KOPT-K1 (cell line): ENCODE measurements around the gene ADRB2.

Experiments
- H3K27ac ChIP-seq: fragments of 200-600 bp; sonication (generic); 2 replicates; pipeline ENCODE4 v1.5.1; 2016; ENCODE audit warnings: antibody characterized with exemption, mild to moderate bottlenecking, low read depth, low read length; ENCODE audit not compliant: poor library complexity, severe bottlenecking
- H3K36me3 ChIP-seq: fragments of 200-600 bp; sonication (generic); 2 replicates; pipeline ENCODE4 v1.5.1; 2017; ENCODE audit warnings: antibody characterized with exemption, mild to moderate bottlenecking, low read length, moderate library complexity; ENCODE audit not compliant: insufficient read depth
- H3K9me3 ChIP-seq: fragments of 200-600 bp; sonication (generic); 2 replicates; pipeline ENCODE4 v1.5.1; 2017; ENCODE audit warnings: antibody characterized with exemption, low read length, mild to moderate bottlenecking; ENCODE audit not compliant: insufficient read depth, poor library complexity, severe bottlenecking

The ADRB2 gene

DNA sequence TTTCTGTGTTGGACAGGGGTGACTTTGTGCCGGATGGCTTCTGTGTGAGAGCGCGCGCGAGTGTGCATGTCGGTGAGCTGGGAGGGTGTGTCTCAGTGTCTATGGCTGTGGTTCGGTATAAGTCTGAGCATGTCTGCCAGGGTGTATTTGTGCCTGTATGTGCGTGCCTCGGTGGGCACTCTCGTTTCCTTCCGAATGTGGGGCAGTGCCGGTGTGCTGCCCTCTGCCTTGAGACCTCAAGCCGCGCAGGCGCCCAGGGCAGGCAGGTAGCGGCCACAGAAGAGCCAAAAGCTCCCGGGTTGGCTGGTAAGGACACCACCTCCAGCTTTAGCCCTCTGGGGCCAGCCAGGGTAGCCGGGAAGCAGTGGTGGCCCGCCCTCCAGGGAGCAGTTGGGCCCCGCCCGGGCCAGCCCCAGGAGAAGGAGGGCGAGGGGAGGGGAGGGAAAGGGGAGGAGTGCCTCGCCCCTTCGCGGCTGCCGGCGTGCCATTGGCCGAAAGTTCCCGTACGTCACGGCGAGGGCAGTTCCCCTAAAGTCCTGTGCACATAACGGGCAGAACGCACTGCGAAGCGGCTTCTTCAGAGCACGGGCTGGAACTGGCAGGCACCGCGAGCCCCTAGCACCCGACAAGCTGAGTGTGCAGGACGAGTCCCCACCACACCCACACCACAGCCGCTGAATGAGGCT lies at the start of gene ADRB2:
TSS of gene ADRB2 (plus strand) at position 559 of the 686 bp plus-strand sequence. CDS start 221 bp downstream, outside the sequence.
- H3K9me3 ChIP-seq, result peaks cover 3% of the 10 kb centered on the region
- no peak within 1 kb of the TSS for H3K27ac ChIP-seq
- no peaks in the 10 kb centered on the region for H3K36me3 ChIP-seq

DNA sequence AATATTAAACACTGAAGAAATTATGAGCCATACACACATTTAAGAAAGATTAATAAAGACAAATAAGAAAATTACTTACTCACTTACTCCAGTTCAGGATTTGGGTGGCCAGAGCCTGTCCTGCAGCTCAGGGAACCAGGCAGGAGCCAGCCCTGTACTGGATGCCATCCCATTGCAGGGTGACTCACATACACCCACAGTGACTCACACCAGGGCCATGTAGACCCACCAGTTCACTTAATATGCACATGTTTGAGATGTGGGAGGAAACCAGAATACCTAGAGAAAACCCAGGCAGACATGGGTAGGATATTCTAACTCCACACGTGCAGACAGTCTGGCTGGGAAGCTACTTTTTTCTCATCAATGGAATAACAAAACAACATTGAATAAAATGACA lies 49.6 kb upstream of the ADRB2 start:
- no peaks in the 10 kb centered on the region for H3K9me3 ChIP-seq
- H3K36me3 ChIP-seq, result no peaks in the 10 kb centered on the region
- no peak overlapping the region for H3K27ac ChIP-seq

DNA sequence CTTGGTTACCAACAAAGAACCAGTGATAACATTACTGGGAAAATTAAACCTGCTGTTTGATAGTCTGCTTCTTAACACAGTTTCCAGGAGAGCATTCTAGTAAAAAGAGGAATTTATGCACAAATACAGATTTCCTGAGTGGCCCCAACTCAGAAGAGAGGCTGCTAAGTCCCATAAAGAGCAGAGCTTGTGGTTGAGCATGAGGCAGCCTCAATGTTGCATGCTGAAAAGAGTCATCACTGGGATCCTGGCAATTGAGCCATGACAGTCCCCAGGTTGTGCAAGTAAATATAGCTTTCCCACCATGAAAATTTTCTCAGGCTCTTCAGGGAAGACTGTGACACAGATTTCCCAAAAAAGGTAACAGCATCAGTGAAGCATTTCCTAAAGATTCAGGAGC lies 47.5 kb upstream of the ADRB2 start:
- no peaks in the 10 kb centered on the region for H3K36me3 ChIP-seq
- H3K27ac ChIP-seq, result no peak overlapping the region

DNA sequence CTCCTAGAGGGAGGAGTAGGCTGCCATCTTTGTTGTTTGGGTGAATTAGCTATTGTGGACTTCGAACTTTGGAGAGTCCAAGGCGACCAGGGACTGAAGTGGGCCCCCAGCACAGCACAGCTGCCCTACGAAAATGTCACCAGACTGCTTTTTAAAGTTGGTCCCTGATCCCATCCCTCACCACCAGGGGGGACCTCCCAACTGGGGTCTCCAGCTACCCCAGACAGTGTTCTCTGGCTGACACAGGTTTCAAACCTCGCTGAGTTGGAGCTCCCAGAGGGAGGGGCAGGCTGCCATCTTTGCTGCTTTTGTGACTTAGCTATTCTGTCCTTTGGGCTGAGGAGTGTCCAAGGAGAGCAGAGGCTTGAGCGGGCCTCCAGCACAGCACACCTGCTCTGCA lies 45.7 kb upstream of the ADRB2 start:
- Histone ChIP-seq H3K9me3 (no peaks in the 10 kb centered on the region), H3K27ac (no peak overlapping the region), H3K36me3 (no peaks in the 10 kb centered on the region)

More for the DNA sequence above, 47.5 kb upstream of the ADRB2 start:
- H3K9me3 ChIP-seq, result no peaks in the 10 kb centered on the region

DNA sequence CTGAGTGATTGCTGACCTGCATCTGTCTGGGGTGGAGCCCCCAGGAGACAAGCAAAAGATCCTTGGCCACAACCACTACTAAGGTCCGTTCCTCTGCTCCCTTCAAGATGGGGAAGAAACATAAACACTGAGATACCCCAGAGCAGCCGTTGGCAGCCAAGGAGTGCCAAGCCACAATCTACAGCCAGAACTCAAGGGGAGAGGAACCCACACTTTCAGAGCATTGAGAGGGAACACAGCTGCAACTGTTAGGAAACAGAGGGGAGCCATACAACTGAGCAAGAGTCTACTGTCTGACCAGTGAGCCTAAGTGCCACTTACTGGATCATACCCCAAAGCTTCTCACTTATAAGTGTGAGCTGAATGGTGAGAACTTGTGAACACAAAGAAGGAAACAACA lies 44.6 kb upstream of the ADRB2 start:
- Histone ChIP-seq H3K36me3 (no peaks in the 10 kb centered on the region), H3K27ac (no peak overlapping the region)

DNA sequence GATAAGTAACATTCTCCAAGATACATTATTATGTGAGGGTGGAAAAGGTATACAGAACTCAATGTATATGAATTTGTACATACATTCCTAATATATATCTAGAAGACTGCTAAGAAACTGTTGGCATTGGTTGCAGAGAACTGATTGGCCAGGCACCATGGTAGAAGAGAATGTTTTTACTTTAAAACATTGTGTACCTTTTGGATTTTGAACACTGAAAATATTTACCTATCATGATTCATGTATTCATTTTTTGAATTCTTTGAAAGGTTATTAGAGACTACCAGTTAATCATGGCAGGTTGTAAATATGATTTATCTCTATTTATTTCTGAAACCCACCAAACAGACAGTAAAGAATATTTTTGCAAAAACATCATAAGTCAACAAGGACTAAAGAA lies 41.2 kb upstream of the ADRB2 start:
- no peak overlapping the region for H3K27ac ChIP-seq
- no peaks in the 10 kb centered on the region for H3K36me3 ChIP-seq
- no peaks in the 10 kb centered on the region for H3K9me3 ChIP-seq

More for the DNA sequence above, 44.6 kb upstream of the ADRB2 start:
- H3K9me3 ChIP-seq, result no peaks in the 10 kb centered on the region

DNA sequence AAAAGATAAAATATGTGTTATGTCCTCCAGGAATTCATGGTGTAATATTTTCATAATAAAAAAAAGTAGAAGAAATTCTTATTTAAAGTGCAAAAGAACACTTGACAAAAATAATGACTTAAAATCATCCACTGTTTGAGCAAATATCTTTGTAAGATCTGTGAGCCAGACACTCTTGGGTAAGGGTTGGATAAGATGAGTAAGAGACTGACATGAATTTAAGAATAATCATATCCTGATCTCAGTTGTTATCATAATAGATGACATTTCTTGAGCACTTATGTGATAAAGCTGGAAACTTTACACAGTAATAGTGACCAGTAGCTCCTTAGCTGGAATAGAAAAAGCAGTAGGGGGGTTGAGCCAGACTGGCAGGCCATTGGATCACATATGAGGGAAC lies 40.0 kb upstream of the ADRB2 start:
- no peaks in the 10 kb centered on the region for H3K9me3 ChIP-seq
- no peak overlapping the region for H3K27ac ChIP-seq
- no peaks in the 10 kb centered on the region for H3K36me3 ChIP-seq

DNA sequence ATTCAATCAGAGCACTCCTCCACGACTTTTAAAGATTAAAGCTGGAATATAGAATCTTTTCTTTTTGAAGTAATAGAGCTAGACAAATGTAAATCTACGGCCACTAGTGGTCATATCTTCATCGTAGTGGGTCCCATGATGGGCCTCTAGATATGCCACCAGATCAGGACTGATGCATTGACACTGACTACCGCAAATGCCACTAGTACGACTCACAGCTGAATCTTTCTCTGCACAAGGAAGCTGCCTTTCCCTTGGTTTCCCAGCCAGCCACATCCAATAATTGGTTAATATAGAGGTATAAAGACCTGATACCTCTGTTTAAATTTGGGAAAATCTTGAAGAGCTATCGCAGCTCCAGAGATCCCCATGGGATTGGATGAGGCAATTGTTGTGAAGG lies 37.8 kb upstream of the ADRB2 start:
- H3K27ac ChIP-seq, result no peak overlapping the region
- no peaks in the 10 kb centered on the region for H3K36me3 ChIP-seq
- no peaks in the 10 kb centered on the region for H3K9me3 ChIP-seq

DNA sequence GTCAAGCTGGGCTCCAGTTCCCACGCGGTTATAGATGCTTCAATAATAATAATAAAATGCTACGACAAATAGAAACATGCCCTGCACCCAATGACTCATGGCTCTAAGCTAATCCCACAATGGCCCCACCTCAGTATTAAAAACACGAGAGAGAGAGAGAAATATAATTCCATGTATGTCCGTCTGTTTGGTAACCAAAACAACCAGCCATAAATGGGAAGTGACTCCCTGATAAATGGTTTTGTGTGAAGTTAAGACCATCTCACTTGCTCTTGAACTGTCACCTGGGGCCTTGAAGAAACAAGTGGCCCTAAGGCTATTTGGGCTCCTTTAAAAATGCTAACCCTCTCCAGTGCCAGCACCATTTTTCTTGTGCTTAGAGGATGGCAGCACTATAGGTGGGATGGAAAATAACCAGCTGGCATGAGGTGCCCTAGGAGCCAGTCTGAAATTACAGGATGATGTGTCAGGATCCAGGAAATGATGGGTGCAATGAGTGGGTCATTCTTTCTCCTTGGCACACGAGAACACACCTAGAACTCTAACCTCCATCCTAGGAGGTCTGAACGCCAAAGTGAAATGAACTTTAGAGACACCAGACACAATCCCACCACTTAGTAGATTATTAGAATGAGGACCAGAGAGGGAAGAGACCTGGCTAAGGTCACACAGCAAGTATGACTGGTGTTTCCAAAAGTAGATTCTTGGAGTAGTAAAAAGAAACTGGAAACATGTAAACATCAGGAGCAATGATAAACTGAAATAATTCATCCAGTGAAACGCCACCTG lies 35.7 kb upstream of the ADRB2 start:
- Histone ChIP-seq H3K36me3 (no peaks in the 10 kb centered on the region), H3K9me3 (no peaks in the 10 kb centered on the region), H3K27ac (no peak overlapping the region)

DNA sequence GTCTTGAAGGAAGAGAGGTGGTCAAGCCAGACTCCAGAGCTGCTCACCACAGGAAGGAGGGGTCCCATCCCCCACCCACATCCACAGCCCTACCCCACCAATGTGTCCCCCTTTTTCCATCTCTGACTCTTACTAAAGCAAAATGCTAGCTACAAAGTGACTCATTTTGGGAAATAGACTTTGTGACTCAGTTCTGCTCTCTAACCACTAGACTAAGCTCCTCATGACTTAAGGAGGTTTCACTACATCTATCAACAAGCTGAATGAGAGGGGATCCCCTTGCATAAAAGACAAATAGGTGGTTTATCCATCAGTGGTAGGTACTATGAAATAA lies 35.1 kb upstream of the ADRB2 start:
- H3K27ac ChIP-seq, result no peak overlapping the region
- no peaks in the 10 kb centered on the region for H3K9me3 ChIP-seq
- no peaks in the 10 kb centered on the region for H3K36me3 ChIP-seq

DNA sequence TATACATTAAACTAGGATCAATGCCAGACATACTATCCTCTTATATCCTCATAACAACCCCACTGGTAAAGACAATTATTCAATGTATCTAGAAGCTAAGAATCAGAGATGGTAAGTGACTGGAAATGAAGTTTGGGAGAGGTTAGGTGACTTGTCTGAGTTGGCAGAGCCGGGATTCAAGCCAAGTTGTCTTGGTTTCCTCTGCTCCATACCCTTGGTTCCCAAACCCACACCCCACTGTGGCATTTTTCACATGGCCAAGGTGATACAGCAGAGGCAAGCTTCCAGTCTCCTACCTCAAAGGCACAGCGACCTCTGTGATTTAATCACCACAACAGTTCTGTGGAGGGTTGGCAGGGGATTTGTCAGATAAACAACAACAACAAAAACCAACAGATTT lies 34.7 kb upstream of the ADRB2 start:
- no peaks in the 10 kb centered on the region for H3K36me3 ChIP-seq
- no peak overlapping the region for H3K27ac ChIP-seq
- no peaks in the 10 kb centered on the region for H3K9me3 ChIP-seq

DNA sequence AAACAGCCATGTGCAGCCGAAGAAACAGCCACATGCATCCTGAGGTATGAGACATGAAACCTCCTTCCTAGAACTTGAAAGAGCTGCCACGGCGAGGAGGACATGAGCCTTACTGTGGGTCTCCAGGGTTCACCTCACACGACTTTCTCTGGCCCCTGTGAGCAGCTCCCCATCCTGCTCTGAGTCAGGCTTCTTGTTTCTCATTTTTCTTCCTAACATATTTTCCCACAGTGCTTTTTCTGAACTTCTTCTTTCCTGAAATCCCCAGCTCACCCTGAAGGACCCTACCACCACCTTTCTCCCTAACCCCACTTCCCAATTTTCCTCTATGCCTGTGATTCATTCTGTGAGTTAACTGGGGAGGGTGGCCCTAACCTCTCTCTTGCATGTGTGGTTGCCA lies 33.7 kb upstream of the ADRB2 start:
- no peaks in the 10 kb centered on the region for H3K9me3 ChIP-seq
- H3K27ac ChIP-seq, result no peak overlapping the region
- H3K36me3 ChIP-seq, result no peaks in the 10 kb centered on the region

DNA sequence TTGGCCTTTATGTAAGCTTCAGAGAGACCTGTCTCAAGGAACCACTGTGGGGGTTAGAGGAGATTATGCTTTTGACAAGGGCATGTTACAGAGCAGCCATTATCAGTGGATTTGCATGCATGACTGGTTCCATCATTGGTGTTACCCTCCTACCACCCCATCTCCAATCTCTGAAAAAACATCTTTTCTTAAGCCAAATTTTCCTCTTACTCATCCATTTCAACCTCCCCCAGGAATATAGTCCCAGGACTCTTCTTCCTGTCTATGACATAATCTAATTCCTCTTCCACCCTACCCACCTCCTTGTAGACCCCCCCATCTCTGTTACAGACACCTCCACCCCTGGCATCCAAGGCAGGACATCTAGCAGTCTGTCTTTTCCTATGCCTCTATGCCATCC lies 33.1 kb upstream of the ADRB2 start:
- no peak overlapping the region for H3K27ac ChIP-seq
- no peaks in the 10 kb centered on the region for H3K36me3 ChIP-seq
- H3K9me3 ChIP-seq, result no peaks in the 10 kb centered on the region

DNA sequence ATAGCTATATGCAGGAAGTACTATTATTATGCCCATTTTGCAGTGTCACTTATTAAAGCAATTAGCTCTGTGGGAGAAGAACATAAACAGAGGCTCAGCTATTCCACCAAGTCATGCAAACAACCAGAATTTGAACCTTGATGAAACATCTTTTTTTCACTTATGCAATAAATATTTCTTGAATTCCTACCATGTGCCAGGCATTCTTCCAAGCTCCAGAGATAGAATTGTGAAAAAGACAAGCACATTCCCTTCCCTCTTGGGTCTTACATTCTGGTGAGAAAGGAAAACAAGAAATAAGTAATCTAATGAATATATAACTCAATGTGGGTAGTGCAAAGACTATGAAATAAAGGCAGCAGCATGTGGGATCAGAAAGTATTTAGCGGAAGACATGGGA lies 32.1 kb upstream of the ADRB2 start:
- no peak overlapping the region for H3K27ac ChIP-seq
- H3K36me3 ChIP-seq, result no peaks in the 10 kb centered on the region
- H3K9me3 ChIP-seq, result no peaks in the 10 kb centered on the region

DNA sequence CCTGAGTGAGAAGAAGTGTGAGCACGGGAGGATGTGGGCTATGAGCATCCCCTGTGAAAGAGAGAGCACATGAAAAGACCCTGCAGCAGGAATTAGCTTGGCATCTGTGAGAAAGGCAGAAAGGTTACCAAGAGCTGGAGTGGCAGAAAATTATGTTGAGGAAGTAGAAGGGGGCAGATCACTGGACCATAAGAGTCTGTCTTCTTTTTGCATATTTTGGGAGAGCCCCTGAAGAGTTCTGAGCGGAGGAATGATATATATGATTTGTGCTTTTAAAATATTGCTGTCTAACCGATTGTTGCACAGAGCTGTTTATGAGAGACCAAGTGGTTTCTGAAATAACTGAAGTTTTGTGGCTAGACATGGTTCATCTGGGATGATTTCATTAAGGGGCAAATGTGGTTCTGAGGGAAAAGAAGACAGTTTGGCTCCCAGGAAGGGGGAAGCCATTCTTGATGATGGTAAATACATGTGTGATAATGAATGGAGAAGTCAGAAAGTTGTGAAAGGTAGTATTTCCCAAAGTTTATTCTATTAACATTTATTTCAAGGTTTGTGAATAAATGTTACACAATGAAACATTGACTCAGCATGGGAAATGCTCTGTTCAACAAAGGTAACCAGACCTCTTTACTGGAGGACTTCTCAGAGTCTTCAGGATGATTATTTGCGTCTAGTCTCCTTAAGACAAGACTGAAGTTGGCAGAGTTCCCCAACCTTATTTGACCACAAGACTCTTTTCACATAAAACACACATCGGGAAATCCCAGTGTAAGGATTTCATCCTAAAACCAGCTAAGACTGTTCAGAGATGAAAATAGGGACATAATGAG lies 31.5 kb upstream of the ADRB2 start:
- Histone ChIP-seq H3K9me3 (no peaks in the 10 kb centered on the region), H3K27ac (no peak overlapping the region), H3K36me3 (no peaks in the 10 kb centered on the region)
